Right renal cortex interstitium (tissue), 3 donors: ENCODE measurements around the gene ABHD2. TPM values are rescaled to one million over a fixed set of nuclear protein-coding genes. Genes with fewer than 3 reads are reported as not detected.

ENCODE experiments used
- DNase-seq, 3 donors: peaks; one replicate each; pipeline ENCODE4 v3.0.0-alpha.2; 2013; ENCODE audit warnings: low read depth in 3 of 3, low spot score in 2 of 3
- polyA plus RNA-seq, 3 donors: library from polyadenylated mRNA; unstranded; fragments of 120-200 nt; gene quantifications; one replicate each; pipeline ENCODE4 v1.2.1, GENCODE V29; 2013; ENCODE audit not compliant: insufficient read length in 3 of 3

The ABHD2 gene
- polyA plus RNA-seq, 3 donors = 32.7 to 35.7 (median 33.8) TPM

GRCh38 chr15:89157918-89158564, 69.8 kb downstream of the ABHD2 start:
- no peak for DNase-seq

GRCh38 chr15:89161666-89162065, 73.4 kb downstream of the ABHD2 start:
- DNase-seq = no peak

- DNase-seq = no peak
These were observed 75.2 kb downstream of the ABHD2 start for GRCh38 chr15:89163271-89164055.

GRCh38 chr15:89164712-89165211, 76.5 kb downstream of the ABHD2 start:
- no peak for DNase-seq

- DNase-seq = no peak
These were observed 77.4 kb downstream of the ABHD2 start for GRCh38 chr15:89165677-89166076.

- DNase-seq = no peak
These were observed 79.3 kb downstream of the ABHD2 start for GRCh38 chr15:89167267-89168176.

- no peak for DNase-seq
These were observed 80.1 kb downstream of the ABHD2 start for GRCh38 chr15:89168316-89168833.

GRCh38 chr15:89170364-89170763, 82.1 kb downstream of the ABHD2 start:
- no peak for DNase-seq

GRCh38 chr15:89171136-89172072, 83.1 kb downstream of the ABHD2 start:
- no peak for DNase-seq

- DNase-seq = no peak
These were observed 84.7 kb downstream of the ABHD2 start for GRCh38 chr15:89172921-89173320.

GRCh38 chr15:89174476-89174875, 86.2 kb downstream of the ABHD2 start:
- DNase-seq = no peak

GRCh38 chr15:89175617-89176191, 87.4 kb downstream of the ABHD2 start:
- DNase-seq = no peak

GRCh38 chr15:89177116-89177515, 88.9 kb downstream of the ABHD2 start:
- no peak for DNase-seq

- peak; percentile 62 to 76 (median 68) for DNase-seq
These were observed 89.5 kb downstream of the ABHD2 start for GRCh38 chr15:89177633-89178306.

GRCh38 chr15:89178307-89178977, 90.2 kb downstream of the ABHD2 start:
- no peak for DNase-seq

- DNase-seq = no peak
These were observed 92.0 kb downstream of the ABHD2 start for GRCh38 chr15:89179966-89180875.

GRCh38 chr15:89184357-89184756, 96.1 kb downstream of the ABHD2 start:
- no peak for DNase-seq
